GM12878 (cell line): ENCODE data around the gene RAMACL. TPM values are rescaled to one million over a fixed set of nuclear protein-coding genes. Genes with fewer than 3 reads are reported as not detected.

Experiments
- ATAC-seq: fragments of 200-7000 bp; cut with Tn5 transposase; 3 replicates; pipeline ENCODE4 v1.9.1; 2020; ENCODE audit warnings: mild to moderate bottlenecking, moderate library complexity
- BruUV-seq: library from RNA; stranded (reverse); fragments of 400-500 nt; replicated peaks from 2 replicates; lab custom pipeline; 2021; lab: Mats Ljungman, UMichigan
- CTCF ChIA-PET: fragments of 300-600 bp; sonication (Branson Sonifier 250); formaldehyde crosslinking; extraction: SDS; loops from one replicate; lab custom pipeline; 2021; ENCODE audit warnings: inconsistent platforms; lab: Yijun Ruan, JAX
- POLR2A ChIA-PET: fragments of 350-600 bp; formaldehyde crosslinking; extraction: SDS; loops from one replicate; lab custom pipeline; 2021; ENCODE audit warnings: inconsistent platforms; lab: Charles Lee
- RAD21 ChIA-PET: fragments of 300-600 bp; sonication (Branson Sonifier 250); formaldehyde crosslinking; loops from one replicate; lab custom pipeline; 2023; ENCODE audit warnings: antibody characterized with exemption; ENCODE audit not compliant: unreplicated experiment; lab: Charles Lee
- SMC1A ChIA-PET: fragments of 300-600 bp; sonication (Branson Sonifier 250); formaldehyde crosslinking; loops from one replicate; lab custom pipeline; 2023; ENCODE audit not compliant: unreplicated experiment, uncharacterized antibody; lab: Charles Lee
- DNase-seq: peaks from one replicate; pipeline ENCODE4 v3.0.0-alpha.2; 2011; ENCODE audit warnings: low read depth, low spot score
- FAIRE-seq: peaks from 3 replicates; lab custom pipeline; 2011; peaks lifted over from hg19 to GRCh38; lab: Jason Lieb, UNC
- H2AFZ ChIP-seq: 2 replicates; pipeline ENCODE4 v1.6.0; 2011; ENCODE audit warnings: low read depth, low read length, control low read depth; ENCODE audit not compliant: control insufficient read depth
- H3K27ac ChIP-seq: 2 replicates; pipeline ENCODE4 v1.5.1; 2011; ENCODE audit warnings: control low read depth; ENCODE audit not compliant: control insufficient read depth, insufficient read depth
- H3K27me3 ChIP-seq, 2 experiments: replicated peaks in 1 of 2; 2 replicates each; pipeline versions ENCODE4 v1.6.0 to v1.6.1; 2011; ENCODE audit warnings: low read length in 1 of 2; ENCODE audit not compliant: control insufficient read depth in 2 of 2, insufficient read depth in 2 of 2
- H3K36me3 ChIP-seq, 2 experiments: 2 replicates each; pipeline ENCODE4 v1.5.1; 2011; ENCODE audit warnings: low read length in 1 of 2; ENCODE audit not compliant: control insufficient read depth in 2 of 2, insufficient read depth in 2 of 2
- H3K4me1 ChIP-seq: 2 replicates; pipeline ENCODE4 v1.6.1; 2011; ENCODE audit warnings: mild to moderate bottlenecking, low read length, moderate library complexity, mixed read lengths; ENCODE audit not compliant: control insufficient read depth, insufficient read depth
- H3K4me2 ChIP-seq: 2 replicates; pipeline ENCODE4 v1.6.0; 2011; ENCODE audit warnings: control low read depth; ENCODE audit not compliant: control insufficient read depth, insufficient read depth
- H3K4me3 ChIP-seq: fragments of 200-600 bp; sonication (generic); 2 replicates; pipeline ENCODE4 v1.5.1; 2016
- H3K79me2 ChIP-seq: 2 replicates; pipeline ENCODE4 v1.6.0; 2011; ENCODE audit warnings: low read length; ENCODE audit not compliant: control insufficient read depth, insufficient read depth
- H3K9ac ChIP-seq: 2 replicates; pipeline ENCODE4 v1.8.0; 2011; ENCODE audit warnings: low read length, control low read depth, mixed read lengths; ENCODE audit not compliant: control insufficient read depth, insufficient read depth
- H3K9me3 ChIP-seq: replicated peaks from 3 replicates; pipeline ENCODE4 v1.5.1; 2011; ENCODE audit warnings: mild to moderate bottlenecking, low read length; ENCODE audit not compliant: control insufficient read depth, insufficient read depth
- H4K20me1 ChIP-seq: 2 replicates; pipeline ENCODE4 v1.6.0; 2011; ENCODE audit not compliant: control insufficient read depth, insufficient read depth
- ASH2L ChIP-seq: fragments of 300-600, 200-600 bp; sonication (generic); IDR thresholded peaks from 2 replicates; pipeline ENCODE4 v1.6.1; 2017; ENCODE audit warnings: low read depth, mild to moderate bottlenecking, borderline replicate concordance
- EGR1 ChIP-seq, 2 experiments: IDR thresholded peaks; 1 replicate in 1 of 2; 2 replicates in 1 of 2; pipeline ENCODE4 v1.6.1; 2011 to 2012; ENCODE audit warnings: low read depth in 2 of 2, low read length in 2 of 2, borderline replicate concordance in 1 of 2, mild to moderate bottlenecking in 1 of 2, moderate library complexity in 1 of 2
- ETV6 ChIP-seq, 2 experiments: fragments of 450-650 bp in 1 of 2; IDR thresholded peaks in 1 of 2; conservative IDR thresholded peaks in 1 of 2; 2 replicates each; pipeline ENCODE4 v1.6.1; 2014; ENCODE audit warnings: antibody characterized with exemption in 1 of 2, borderline replicate concordance in 1 of 2, low read depth in 1 of 2, mild to moderate bottlenecking in 1 of 2, moderate library complexity in 1 of 2
- MEF2B ChIP-seq: fragments of 450-650 bp; IDR thresholded peaks from 2 replicates; pipeline ENCODE4 v1.6.1; 2018; ENCODE audit warnings: mild to moderate bottlenecking, moderate library complexity; ENCODE audit not compliant: partially characterized antibody, poor library complexity, severe bottlenecking
- RBBP5 ChIP-seq: fragments of 200-600 bp; sonication (generic); conservative IDR thresholded peaks from 2 replicates; pipeline ENCODE4 v1.6.1; 2016
- SKIL ChIP-seq: fragments of 450-650 bp; IDR thresholded peaks from 2 replicates; pipeline ENCODE4 v1.6.1; 2017; ENCODE audit warnings: mild to moderate bottlenecking, low read depth, inconsistent platforms; ENCODE audit not compliant: poor library complexity, severe bottlenecking
- SP1 ChIP-seq: IDR thresholded peaks from one replicate; pipeline ENCODE4 v1.6.1; 2011; ENCODE audit warnings: low read depth, low read length
- SUPT20H ChIP-seq: IDR thresholded peaks from 2 replicates; pipeline ENCODE4 v1.6.1; 2011; ENCODE audit warnings: low read depth, mild to moderate bottlenecking, low read length, moderate library complexity, borderline replicate concordance; ENCODE audit not compliant: control insufficient read depth
- YBX1 ChIP-seq: fragments of 450-650 bp; IDR thresholded peaks from 2 replicates; pipeline ENCODE4 v1.6.1; 2016; ENCODE audit warnings: antibody characterized with exemption
- ZNF622 ChIP-seq: fragments of 450-650 bp; IDR thresholded peaks from 2 replicates; pipeline ENCODE4 v1.6.1; 2017; ENCODE audit warnings: mild to moderate bottlenecking, inconsistent platforms
- WGBS: methylation state at CpG from one replicate; pipeline ENCODE4 v1.1.6; 2016; ENCODE audit warnings: low lambda C conversion rate; ENCODE audit not compliant: insufficient replicate concordance, insufficient coverage; ENCODE audit errors: missing lambda C conversion rate; 5-methylcytosine and 5-hydroxymethylcytosine counted together
- in situ Hi-C: fragments of 300-500 bp; cut with MboI; formaldehyde crosslinking; loops from 9 replicates; pipeline ENCODE4 v1.14.3; 2018; ENCODE audit warnings: mixed read lengths
- intact Hi-C: fragments of 100-400 bp; cut with micrococcal nuclease; formaldehyde crosslinking; loops from one replicate; pipeline ENCODE4 v1.14.2; 2022; ENCODE audit not compliant: unreplicated experiment
- polyA plus RNA-seq, 11 experiments: library from polyadenylated mRNA; depleted of rRNA in 4 of 11; unstranded in 6 of 11; stranded (reverse) in 5 of 11; fragments of >200 nt; fragmentation: Nextera tagmentation in 4 of 11; fragmentation: Illumina TruSeq in 1 of 11; extraction: Ambion mirVana in 4 of 11; extraction: Trizol in 1 of 11; gene quantifications; 1 replicate in 1 of 11; 2 replicates in 10 of 11; pipeline versions ENCODE4 v1.2.1 to v1.2.3, GENCODE V29; 2011 to 2016; ENCODE audit warnings: inconsistent platforms in 2 of 11, missing spikeins in 2 of 11, low read depth in 1 of 11
- total RNA-seq, 4 experiments: library from RNA; depleted of rRNA in 3 of 4; stranded (reverse); fragments of >200 nt in 3 of 4; fragmentation: Illumina TruSeq in 1 of 4; extraction: Trizol in 1 of 4; gene quantifications; 2 replicates each; pipeline versions ENCODE4 v1.2.1 to v1.2.3, GENCODE V29; 2013 to 2021

The RAMACL gene
- total and polyA plus RNA-seq, 10 of the 15 experiments (the other 5 are each of a cell fraction or from before 2014, with no cell fraction given), result 0.09 to 1.3 (median 0.31) TPM; not detected in 1

GRCh38 chr6:166617359-166617758 lies 30.9 kb upstream of the RAMACL start:
- Histone ChIP-seq H3K9ac (no peak overlapping the region), H3K4me2 (no peak overlapping the region), H3K27me3 (no peaks in the 10 kb centered on the region; a peak in 1 of 4 replicates), H3K27ac (no peak overlapping the region), H3K4me3 (no peak overlapping the region), H4K20me1 (no peaks in the 10 kb centered on the region; the same call in 1 of the 2 replicates), H3K9me3 (no peaks in the 10 kb centered on the region), H3K79me2 (no peaks in the 10 kb centered on the region), H3K4me1 (no peaks in the 10 kb centered on the region), H2AFZ (no peak overlapping the region), H3K36me3 (no peaks in the 10 kb centered on the region)
- BruUV-seq, result no TSS peak
- RAD21 ChIA-PET, result no interaction called here
- FAIRE-seq (no peak), ATAC-seq (no peak), DNase-seq (no peak)
- POLR2A ChIA-PET, result no interaction called here
- SMC1A ChIA-PET, result no interaction called here
- in situ Hi-C loops (no loop called here), intact Hi-C loops (no loop called here)
- no peak for TF ChIP-seq SP1
- TF ChIP-seq EGR1 (IDR thresholded peaks at IDR 0.05; ENCODE audit: borderline replicate concordance in 1 of 2, low read depth in 2 of 2, low read length in 2 of 2), result no peak
- TF ChIP-seq YBX1, result no peak
- TF ChIP-seq SUPT20H, result no peak
- 45% methylated on average over 7 of the region's 7 CpGs for WGBS
- CTCF ChIA-PET, result no interaction called here

- BruUV-seq, result no TSS peak
- WGBS, result 73% methylated on average over 22 of the region's 22 CpGs
- ChIA-PET SMC1A (no interaction called here), CTCF (no interaction called here), RAD21 (no interaction called here), POLR2A (no interaction called here)
- in situ Hi-C loops (no loop called here), intact Hi-C loops (no loop called here)
- ATAC-seq (no peak), DNase-seq (no peak), FAIRE-seq (no peak)
- Histone ChIP-seq H3K4me2 (no peak overlapping the region), H3K9ac (no peak overlapping the region), H3K4me1 (no peaks in the 10 kb centered on the region), H3K27ac (no peak overlapping the region), H3K9me3 (no peaks in the 10 kb centered on the region), H3K27me3 (no peaks in the 10 kb centered on the region; a peak in 1 of 4 replicates), H3K4me3 (no peak overlapping the region), H2AFZ (no peak overlapping the region), H3K79me2 (no peaks in the 10 kb centered on the region), H3K36me3 (no peaks in the 10 kb centered on the region), H4K20me1 (no peaks in the 10 kb centered on the region; the same call in 1 of the 2 replicates)
- no peak for TF ChIP-seq SKIL
- TF ChIP-seq ETV6 (conservative IDR thresholded peaks at IDR 0.05 in 1 of 2, IDR thresholded peaks at IDR 0.05 in 1 of 2; ENCODE audit: borderline replicate concordance in 1 of 2, low read depth in 1 of 2), result no peak
- no peak for TF ChIP-seq RBBP5
- no peak for TF ChIP-seq MEF2B
- no peak for TF ChIP-seq ASH2L
- TF ChIP-seq ZNF622, result no peak
These were observed 30.1 kb upstream of the RAMACL start for GRCh38 chr6:166616261-166617238.
